Trophoblast cell (in vitro differentiated cells and primary cell): ENCODE measurements around the gene GSS.

ENCODE experiments used
- DNase-seq, 2 donors: peaks; one replicate each; pipeline ENCODE4 v3.0.0-alpha.2; 2016
- H2AFZ ChIP-seq: 2 replicates; pipeline ENCODE4 v1.6.1; 2013; ENCODE audit warnings: low read length, moderate library complexity, mild to moderate bottlenecking; ENCODE audit not compliant: insufficient read depth, poor library complexity
- H2AK5ac ChIP-seq: 2 replicates; pipeline ENCODE4 v1.6.1; 2013; ENCODE audit warnings: mild to moderate bottlenecking, low read length
- H2BK120ac ChIP-seq: 2 replicates; pipeline ENCODE4 v1.6.1; 2013; ENCODE audit warnings: low read length, mild to moderate bottlenecking, moderate library complexity; ENCODE audit not compliant: insufficient read depth, poor library complexity
- H2BK12ac ChIP-seq: 2 replicates; pipeline ENCODE4 v1.6.1; 2013; ENCODE audit warnings: mild to moderate bottlenecking, low read length, moderate library complexity
- H2BK5ac ChIP-seq: 2 replicates; pipeline ENCODE4 v1.6.1; 2013; ENCODE audit warnings: low read length, low read depth, moderate library complexity, mild to moderate bottlenecking; ENCODE audit not compliant: poor library complexity
- H3K14ac ChIP-seq: 2 replicates; pipeline ENCODE4 v1.6.1; 2013; ENCODE audit warnings: mild to moderate bottlenecking, low read length
- H3K18ac ChIP-seq: 2 replicates; pipeline ENCODE4 v1.6.1; 2013; ENCODE audit warnings: mild to moderate bottlenecking, low read length
- H3K23ac ChIP-seq: 2 replicates; pipeline ENCODE4 v1.6.1; 2013; ENCODE audit warnings: low read length
- H3K27ac ChIP-seq: 2 replicates; pipeline ENCODE4 v1.5.1; 2013; ENCODE audit warnings: low read depth, mild to moderate bottlenecking, inconsistent platforms, low read length, moderate library complexity
- H3K27me3 ChIP-seq: 2 replicates; pipeline ENCODE4 v1.6.1; 2013; ENCODE audit warnings: inconsistent platforms, mild to moderate bottlenecking, low read length, moderate library complexity; ENCODE audit not compliant: insufficient read depth
- H3K36me3 ChIP-seq, 2 experiments: 1 replicate in 1 of 2; 2 replicates in 1 of 2; pipeline ENCODE4 v1.6.1; 2013; ENCODE audit warnings: low read length in 2 of 2, mild to moderate bottlenecking in 2 of 2, moderate library complexity in 1 of 2; ENCODE audit not compliant: insufficient read depth in 2 of 2, control insufficient read depth in 1 of 2
- H3K4ac ChIP-seq: 2 replicates; pipeline ENCODE4 v1.6.1; 2013; ENCODE audit warnings: low read depth, mild to moderate bottlenecking, low read length, moderate library complexity
- H3K4me1 ChIP-seq, 2 experiments: 1 replicate in 1 of 2; 2 replicates in 1 of 2; pipeline ENCODE4 v1.6.1; 2013; ENCODE audit warnings: low read length in 2 of 2, mild to moderate bottlenecking in 2 of 2, moderate library complexity in 1 of 2; ENCODE audit not compliant: insufficient read depth in 2 of 2, control insufficient read depth in 1 of 2
- H3K4me2 ChIP-seq: 2 replicates; pipeline ENCODE4 v1.6.1; 2013; ENCODE audit warnings: inconsistent platforms, mild to moderate bottlenecking, low read length, moderate library complexity
- H3K4me3 ChIP-seq: 2 replicates; pipeline ENCODE4 v1.5.1; 2013; ENCODE audit warnings: mild to moderate bottlenecking, low read depth, low read length, inconsistent platforms
- H3K79me1 ChIP-seq: one replicate; pipeline ENCODE4 v1.6.1; 2013; ENCODE audit warnings: low read length
- H3K79me2 ChIP-seq: 2 replicates; pipeline ENCODE4 v1.6.1; 2013; ENCODE audit warnings: low read length, mild to moderate bottlenecking; ENCODE audit not compliant: control insufficient read depth, insufficient read depth, poor library complexity
- H3K9ac ChIP-seq: 2 replicates; pipeline ENCODE4 v1.6.1; 2013; ENCODE audit warnings: mild to moderate bottlenecking, low read length
- H3K9me3 ChIP-seq: 2 replicates; pipeline ENCODE4 v1.6.1; 2013; ENCODE audit warnings: low read depth, mild to moderate bottlenecking, control low read depth, inconsistent platforms, low read length; ENCODE audit not compliant: insufficient read depth
- H4K12ac ChIP-seq: 2 replicates; pipeline ENCODE4 v1.6.1; 2013; ENCODE audit warnings: low read depth, mild to moderate bottlenecking, low read length, moderate library complexity
- H4K8ac ChIP-seq: 2 replicates; pipeline ENCODE4 v1.6.1; 2013; ENCODE audit warnings: low read depth, mild to moderate bottlenecking, low read length, moderate library complexity
- H4K91ac ChIP-seq: one replicate; pipeline ENCODE4 v1.6.1; 2013; ENCODE audit warnings: low read depth, mild to moderate bottlenecking, low read length, moderate library complexity
- WGBS: extraction: QIAGEN DNeasy Blood & Tissue Kit; methylation state at CpG from one replicate; pipeline ENCODE4 v1.1.7; 2013; ENCODE audit warnings: missing lambda C conversion rate; ENCODE audit not compliant: insufficient read length, insufficient coverage; ENCODE audit errors: extremely low coverage; 5-methylcytosine and 5-hydroxymethylcytosine counted together

Gene GSS

GRCh38 chr20:35000311-35000921 is 44.8 kb upstream of the GSS start:
- Histone ChIP-seq H3K18ac (no peak overlapping the region), H3K36me3 (peaks cover 92 to 97% of the 10 kb centered on the region in 2 experiments), H4K91ac (no peak overlapping the region), H3K23ac (no peak overlapping the region), H3K27me3 (no peaks in the 10 kb centered on the region), H3K9me3 (no peaks in the 10 kb centered on the region), H3K4me3 (no peak overlapping the region), H3K27ac (no peak overlapping the region), H3K9ac (no peak overlapping the region), H3K14ac (no peak overlapping the region), H3K4me2 (no peak overlapping the region), H3K79me1 (no peaks in the 10 kb centered on the region), H3K4ac (no peak overlapping the region), H3K4me1 (no peaks in the 10 kb centered on the region), H4K12ac (no peak overlapping the region), H2BK120ac (no peak overlapping the region), H2BK12ac (no peak overlapping the region), H4K8ac (no peak overlapping the region), H2BK5ac (no peak overlapping the region), H2AK5ac (no peak overlapping the region), H2AFZ (no peak overlapping the region), H3K79me2 (no peaks in the 10 kb centered on the region)
- DNase-seq = no peak
- no CpG with 5 or more reads among the region's 28 CpGs for WGBS

DNA sequence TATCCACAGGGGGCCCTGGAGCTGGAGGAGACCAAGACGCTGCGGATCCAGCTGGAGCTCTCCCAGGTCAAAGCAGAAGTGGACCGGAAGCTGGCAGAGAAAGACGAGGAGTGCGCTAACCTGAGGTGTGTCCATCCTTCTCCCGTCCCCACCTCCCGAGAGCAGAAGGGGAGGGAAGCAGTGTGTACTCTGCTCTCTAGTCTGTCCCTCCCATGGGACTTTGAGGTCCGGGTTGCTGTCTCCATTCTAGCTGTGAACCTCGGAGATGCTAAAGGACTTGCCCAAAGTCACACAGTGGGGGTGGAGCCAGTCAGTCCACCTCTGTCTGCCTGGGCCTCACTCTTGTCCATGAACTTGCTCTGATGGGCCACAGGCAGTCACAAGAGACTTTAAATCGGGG is 44.2 kb upstream of the GSS start:
- Histone ChIP-seq H2AK5ac (no peak overlapping the region), H3K18ac (no peak overlapping the region), H3K27me3 (no peaks in the 10 kb centered on the region), H4K91ac (no peak overlapping the region), H3K79me1 (no peaks in the 10 kb centered on the region), H3K9ac (no peak overlapping the region), H3K23ac (no peak overlapping the region), H3K14ac (no peak overlapping the region), H3K79me2 (no peaks in the 10 kb centered on the region), H3K4ac (no peak overlapping the region), H3K27ac (no peak overlapping the region), H2BK12ac (no peak overlapping the region), H2BK120ac (no peak overlapping the region), H3K4me1 (no peaks in the 10 kb centered on the region), H3K36me3 (peaks cover 92 to 97% of the 10 kb centered on the region in 2 experiments), H4K8ac (no peak overlapping the region), H3K4me2 (no peak overlapping the region), H3K4me3 (no peak overlapping the region), H2BK5ac (no peak overlapping the region), H2AFZ (no peak overlapping the region), H4K12ac (no peak overlapping the region), H3K9me3 (no peaks in the 10 kb centered on the region)
- no CpG with 5 or more reads among the region's 10 CpGs for WGBS
- DNase-seq = no peak

GRCh38 chr20:34999021-34999451 is 43.4 kb upstream of the GSS start:
- WGBS = no CpG with 5 or more reads among the region's 25 CpGs

GRCh38 chr20:34998331-34998950 is 42.8 kb upstream of the GSS start:
- no peaks in the 10 kb centered on the region for H3K4me1 ChIP-seq
- H3K27me3 ChIP-seq = no peaks in the 10 kb centered on the region
- no peaks in the 10 kb centered on the region for H3K9me3 ChIP-seq
- no peak overlapping the region for H4K12ac ChIP-seq
- no peak overlapping the region for H4K91ac ChIP-seq
- no peak overlapping the region for H2BK12ac ChIP-seq
- H3K18ac ChIP-seq = no peak overlapping the region
- no CpG with 5 or more reads among the region's 28 CpGs for WGBS
- H2BK120ac ChIP-seq = no peak overlapping the region
- H2BK5ac ChIP-seq = no peak overlapping the region
- no peak overlapping the region for H3K27ac ChIP-seq
- no peak for DNase-seq
- H3K23ac ChIP-seq = no peak overlapping the region
- H4K8ac ChIP-seq = no peak overlapping the region
- H3K4ac ChIP-seq = no peak overlapping the region
- H3K9ac ChIP-seq = no peak overlapping the region
- H3K79me1 ChIP-seq = no peaks in the 10 kb centered on the region
- no peaks in the 10 kb centered on the region for H3K79me2 ChIP-seq
- no peak overlapping the region for H3K4me3 ChIP-seq
- H2AFZ ChIP-seq = no peak overlapping the region
- H3K36me3 ChIP-seq = peaks cover 91 to 92% of the 10 kb centered on the region in 2 experiments
- H3K14ac ChIP-seq = no peak overlapping the region
- H3K4me2 ChIP-seq = no peak overlapping the region
- no peak overlapping the region for H2AK5ac ChIP-seq

More at GRCh38 chr20:34999021-34999451, 43.4 kb upstream of the GSS start:
- Histone ChIP-seq H3K27me3 (no peaks in the 10 kb centered on the region), H3K27ac (no peak overlapping the region), H3K4ac (no peak overlapping the region), H2AK5ac (no peak overlapping the region), H2AFZ (no peak overlapping the region), H3K18ac (no peak overlapping the region), H3K9ac (no peak overlapping the region), H3K4me3 (no peak overlapping the region), H3K36me3 (peaks cover 92% of the 10 kb centered on the region in 2 experiments), H3K79me2 (no peaks in the 10 kb centered on the region), H2BK12ac (no peak overlapping the region), H3K4me2 (no peak overlapping the region), H2BK120ac (no peak overlapping the region), H4K8ac (no peak overlapping the region), H3K23ac (no peak overlapping the region), H3K14ac (no peak overlapping the region), H4K12ac (no peak overlapping the region), H3K4me1 (no peaks in the 10 kb centered on the region), H2BK5ac (no peak overlapping the region), H4K91ac (no peak overlapping the region), H3K9me3 (no peaks in the 10 kb centered on the region), H3K79me1 (no peaks in the 10 kb centered on the region)
- no peak for DNase-seq
